Stimulated activated CD4-positive, alpha-beta T cell treated with anti-CD3 and anti-CD28 coated beads, Interleukin-12 subunit alpha, Interleukin-12 subunit beta, amount 100 ng/mL, for 4 hours (primary cell): ENCODE measurements around the gene TAF7.
A peak's percentile ranks its signal among the peaks of the same experiment; 100 is the strongest.
"Not testable (repeated sequence)": the region's sequence is repeated elsewhere in the genome, so short reads cannot be mapped to it uniquely, and the experiment has no call there.

Experiments
- DNase-seq: peaks from one replicate; pipeline ENCODE4 v3.0.0-alpha.2; 2020

Gene TAF7, protein sequence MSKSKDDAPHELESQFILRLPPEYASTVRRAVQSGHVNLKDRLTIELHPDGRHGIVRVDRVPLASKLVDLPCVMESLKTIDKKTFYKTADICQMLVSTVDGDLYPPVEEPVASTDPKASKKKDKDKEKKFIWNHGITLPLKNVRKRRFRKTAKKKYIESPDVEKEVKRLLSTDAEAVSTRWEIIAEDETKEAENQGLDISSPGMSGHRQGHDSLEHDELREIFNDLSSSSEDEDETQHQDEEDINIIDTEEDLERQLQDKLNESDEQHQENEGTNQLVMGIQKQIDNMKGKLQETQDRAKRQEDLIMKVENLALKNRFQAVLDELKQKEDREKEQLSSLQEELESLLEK

DNA sequence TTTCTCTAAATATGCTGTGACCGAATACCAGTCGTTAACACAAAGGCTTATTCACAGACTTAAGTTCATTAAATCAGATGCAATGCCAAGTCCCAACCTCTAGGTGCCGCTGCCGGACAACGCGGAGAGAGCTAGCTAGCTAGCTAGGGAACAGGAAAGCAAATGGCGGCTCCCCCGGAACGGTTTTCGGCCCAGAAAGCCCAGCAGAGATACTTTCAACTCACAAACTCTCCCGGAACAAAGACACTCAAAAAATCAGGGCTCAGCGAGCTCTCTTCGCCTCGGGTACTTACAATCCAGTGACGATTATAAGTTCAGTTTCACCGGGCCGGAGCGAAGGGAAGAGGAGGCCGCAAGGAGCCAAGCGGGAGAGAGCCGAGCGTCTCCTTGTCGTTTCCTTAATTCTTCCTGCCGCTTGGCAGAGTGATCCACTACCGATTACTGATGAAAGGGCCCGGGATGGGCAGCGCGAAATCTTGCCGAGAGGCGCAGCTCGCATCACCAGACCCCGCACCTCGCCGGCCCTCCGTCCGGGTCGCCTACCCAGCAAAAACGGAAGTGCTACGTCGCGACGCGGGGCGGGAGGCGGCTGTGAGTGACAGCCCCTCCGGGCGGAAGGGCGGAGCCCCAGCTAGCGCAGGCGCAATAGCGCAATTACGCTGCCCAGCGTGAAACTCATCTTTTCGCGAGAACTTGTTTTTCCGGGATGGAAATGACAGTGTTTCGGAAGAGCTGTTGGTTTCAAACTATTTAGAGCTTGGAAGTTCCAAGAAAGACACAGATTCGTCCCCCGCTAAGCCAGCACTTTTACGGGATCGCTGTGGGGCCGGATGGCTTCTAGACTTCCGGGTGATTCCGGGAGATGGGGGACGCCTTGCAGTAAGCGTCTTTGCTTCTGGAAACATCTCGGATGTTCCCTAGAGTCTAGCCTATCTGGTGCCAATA lies at the start of gene TAF7:
TAF7 (minus strand) TSS at position 560 of the 945 bp plus-strand sequence. CDS start 740 bp downstream, outside the sequence.
- peak; percentile 89 for DNase-seq

DNA sequence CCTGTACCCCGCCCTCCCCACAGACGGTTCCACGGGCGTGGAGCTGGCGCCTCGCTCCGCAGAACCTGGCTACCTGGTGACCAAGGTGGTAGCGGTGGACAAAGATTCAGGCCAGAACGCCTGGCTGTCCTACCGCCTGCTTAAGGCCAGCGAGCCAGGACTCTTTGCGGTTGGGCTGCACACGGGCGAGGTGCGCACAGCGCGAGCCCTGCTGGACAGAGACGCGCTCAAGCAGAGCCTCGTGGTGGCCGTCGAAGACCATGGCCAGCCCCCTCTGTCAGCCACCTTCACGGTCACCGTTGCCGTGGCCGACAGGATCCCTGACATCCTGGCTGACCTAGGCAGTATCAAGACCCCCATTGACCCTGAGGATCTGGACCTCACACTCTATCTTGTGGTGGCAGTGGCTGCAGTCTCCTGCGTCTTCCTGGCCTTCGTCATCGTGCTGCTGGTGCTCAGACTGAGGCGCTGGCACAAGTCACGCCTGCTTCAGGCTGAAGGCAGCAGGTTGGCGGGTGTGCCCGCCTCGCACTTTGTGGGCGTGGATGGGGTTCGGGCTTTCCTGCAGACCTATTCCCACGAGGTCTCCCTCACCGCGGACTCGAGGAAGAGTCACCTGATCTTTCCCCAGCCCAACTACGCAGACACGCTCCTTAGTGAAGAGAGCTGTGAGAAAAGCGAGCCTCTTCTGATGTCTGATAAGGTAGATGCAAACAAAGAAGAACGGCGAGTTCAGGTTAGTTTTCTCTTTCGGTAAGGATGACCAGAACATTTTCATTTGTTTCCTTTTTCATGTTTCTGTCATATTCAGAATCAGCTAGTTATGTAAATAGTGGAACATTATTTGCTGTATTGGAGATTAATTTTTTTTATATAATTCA lies 45.7 kb upstream of the TAF7 start:
- DNase-seq: no peak

DNA sequence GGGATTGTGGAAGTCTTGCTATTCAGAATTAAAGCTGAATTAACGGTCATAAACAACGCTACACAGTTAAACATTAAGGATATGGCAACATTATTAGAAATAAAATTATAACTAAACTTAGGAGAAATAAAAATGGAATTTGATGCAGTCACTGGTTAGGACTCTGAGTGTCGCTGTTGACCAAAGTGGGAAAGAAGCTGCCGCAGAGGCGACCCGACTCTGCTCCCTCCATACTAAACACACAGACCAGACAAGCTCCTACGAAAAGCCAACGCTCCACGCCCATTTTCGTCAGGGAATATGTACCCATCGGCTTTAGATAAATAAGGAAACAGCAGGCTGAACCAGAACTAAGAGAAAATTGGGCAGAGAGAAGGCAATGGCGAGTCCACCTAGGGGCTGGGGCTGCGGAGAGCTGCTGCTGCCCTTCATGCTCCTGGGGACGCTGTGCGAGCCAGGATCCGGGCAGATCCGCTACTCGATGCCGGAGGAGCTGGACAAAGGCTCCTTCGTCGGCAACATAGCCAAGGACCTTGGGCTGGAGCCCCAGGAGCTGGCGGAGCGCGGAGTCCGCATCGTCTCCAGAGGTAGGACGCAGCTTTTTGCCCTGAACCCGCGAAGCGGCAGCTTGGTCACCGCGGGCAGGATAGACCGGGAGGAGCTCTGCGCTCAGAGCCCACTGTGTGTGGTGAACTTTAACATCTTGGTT lies 43.5 kb upstream of the TAF7 start, which contains the start of gene PCDHGA5:
PCDHGA5 (plus strand) TSS at position 211 of the 709 bp plus-strand sequence; CDS start at position 380, 169 bp downstream.
- no peak for DNase-seq

DNA sequence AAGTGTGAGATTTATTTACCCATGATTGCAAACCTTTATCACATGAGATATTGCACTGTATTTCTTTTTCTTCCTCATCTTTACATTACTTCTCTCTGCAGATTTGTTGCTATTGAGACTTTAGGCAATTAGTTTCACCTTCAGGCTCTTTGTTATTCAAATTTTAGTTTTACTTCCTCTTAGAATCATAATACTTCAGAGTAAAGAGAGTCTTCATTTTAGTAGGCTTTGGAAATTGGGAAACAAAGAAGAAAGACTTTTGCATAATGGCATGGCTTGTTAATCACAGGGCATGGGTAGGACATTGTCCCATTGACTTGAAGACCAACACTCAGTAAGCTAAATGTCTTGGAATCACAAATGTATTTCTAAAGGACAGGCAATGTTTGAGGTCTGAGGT lies 42.1 kb upstream of the TAF7 start:
- no peak for DNase-seq

DNA sequence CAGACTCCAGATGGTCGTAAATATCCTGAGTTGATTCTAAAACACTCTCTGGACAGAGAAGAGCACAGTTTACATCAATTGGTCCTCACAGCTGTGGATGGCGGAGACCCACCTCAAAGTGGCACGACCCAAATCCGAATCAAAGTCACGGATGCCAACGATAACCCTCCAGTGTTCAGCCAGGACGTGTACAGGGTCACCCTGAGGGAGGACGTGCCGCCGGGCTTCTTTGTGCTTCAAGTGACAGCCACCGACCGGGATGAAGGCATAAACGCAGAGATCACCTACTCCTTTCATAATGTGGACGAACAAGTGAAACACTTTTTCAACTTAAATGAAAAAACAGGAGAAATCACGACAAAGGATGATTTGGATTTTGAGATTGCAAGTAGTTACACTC lies 40.1 kb upstream of the TAF7 start:
- no peak for DNase-seq

DNA sequence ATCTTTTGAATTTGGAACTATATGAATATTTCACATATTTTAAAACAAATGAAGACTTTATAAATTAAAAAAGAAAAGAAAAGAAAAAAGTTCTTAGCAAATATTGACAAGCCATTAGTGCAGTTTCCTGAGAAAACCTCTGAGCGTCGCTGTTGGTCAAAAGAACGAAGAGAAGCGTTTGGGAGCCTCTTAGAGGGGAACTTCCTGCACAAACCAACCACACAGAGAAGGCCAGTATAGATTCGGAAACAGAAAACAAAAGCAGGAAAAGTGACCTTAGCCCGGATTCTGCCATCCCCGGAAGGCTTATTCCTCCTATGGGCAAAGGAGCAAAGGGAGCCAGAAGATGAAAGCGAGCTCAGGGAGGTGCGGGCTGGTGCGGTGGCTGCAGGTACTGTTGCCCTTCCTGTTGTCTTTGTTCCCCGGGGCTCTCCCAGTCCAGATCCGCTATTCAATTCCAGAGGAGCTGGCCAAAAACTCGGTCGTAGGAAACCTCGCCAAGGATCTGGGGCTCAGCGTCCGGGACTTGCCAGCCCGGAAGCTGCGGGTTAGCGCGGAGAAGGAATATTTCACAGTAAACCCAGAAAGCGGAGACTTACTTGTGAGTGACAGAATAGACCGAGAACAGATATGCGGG lies 39.3 kb upstream of the TAF7 start, which contains the start of gene PCDHGB2:
PCDHGB2 (plus strand) TSS at position 205 of the 637 bp plus-strand sequence; CDS start at position 347, 142 bp downstream.
- DNase-seq: no peak

DNA sequence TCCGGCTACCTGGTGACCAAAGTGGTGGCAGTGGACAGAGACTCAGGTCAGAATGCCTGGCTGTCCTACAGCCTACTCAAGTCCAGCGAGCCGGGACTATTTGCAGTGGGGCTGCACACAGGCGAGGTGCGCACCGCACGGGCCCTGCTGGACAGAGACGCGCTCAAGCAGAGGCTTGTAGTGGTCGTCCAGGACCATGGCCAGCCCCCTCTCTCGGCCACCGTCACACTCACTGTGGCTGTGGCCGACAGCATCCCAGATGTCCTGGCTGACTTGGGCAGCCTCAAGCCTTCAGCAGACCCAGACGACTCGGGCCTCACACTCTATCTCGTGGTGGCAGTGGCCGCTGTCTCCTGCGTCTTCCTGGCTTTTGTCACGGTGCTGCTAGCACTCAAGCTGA lies 36.4 kb upstream of the TAF7 start:
- DNase-seq: no peak

DNA sequence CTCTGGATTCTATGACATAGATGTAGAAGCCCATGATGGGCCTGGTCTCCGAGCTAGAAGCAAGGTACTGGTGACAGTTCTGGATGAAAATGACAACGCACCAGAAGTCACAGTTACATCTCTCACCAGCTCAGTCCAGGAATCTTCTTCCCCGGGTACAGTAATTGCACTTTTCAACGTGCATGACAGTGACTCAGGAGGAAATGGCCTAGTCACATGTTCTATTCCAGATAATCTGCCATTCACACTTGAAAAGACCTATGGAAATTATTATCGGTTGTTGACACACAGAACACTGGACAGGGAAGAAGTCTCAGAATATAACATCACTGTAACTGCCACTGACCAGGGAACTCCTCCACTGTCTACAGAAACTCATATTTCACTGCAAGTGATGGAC lies 35.5 kb upstream of the TAF7 start:
- no peak for DNase-seq

DNA sequence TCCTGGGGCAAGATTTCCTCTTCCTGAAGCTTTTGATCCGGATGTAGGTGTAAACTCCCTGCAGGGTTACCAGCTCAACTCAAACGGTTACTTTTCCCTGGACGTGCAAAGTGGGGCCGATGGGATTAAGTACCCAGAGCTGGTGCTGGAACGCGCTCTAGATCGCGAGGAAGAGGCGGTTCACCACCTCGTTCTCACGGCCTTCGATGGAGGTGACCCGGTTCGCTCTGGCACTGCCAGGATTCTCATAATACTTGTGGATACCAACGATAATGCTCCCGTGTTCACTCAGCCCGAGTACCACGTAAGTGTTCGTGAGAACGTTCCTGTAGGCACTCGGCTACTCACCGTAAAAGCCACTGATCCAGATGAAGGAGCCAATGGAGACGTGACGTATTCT lies 35.1 kb upstream of the TAF7 start:
- DNase-seq: no peak

DNA sequence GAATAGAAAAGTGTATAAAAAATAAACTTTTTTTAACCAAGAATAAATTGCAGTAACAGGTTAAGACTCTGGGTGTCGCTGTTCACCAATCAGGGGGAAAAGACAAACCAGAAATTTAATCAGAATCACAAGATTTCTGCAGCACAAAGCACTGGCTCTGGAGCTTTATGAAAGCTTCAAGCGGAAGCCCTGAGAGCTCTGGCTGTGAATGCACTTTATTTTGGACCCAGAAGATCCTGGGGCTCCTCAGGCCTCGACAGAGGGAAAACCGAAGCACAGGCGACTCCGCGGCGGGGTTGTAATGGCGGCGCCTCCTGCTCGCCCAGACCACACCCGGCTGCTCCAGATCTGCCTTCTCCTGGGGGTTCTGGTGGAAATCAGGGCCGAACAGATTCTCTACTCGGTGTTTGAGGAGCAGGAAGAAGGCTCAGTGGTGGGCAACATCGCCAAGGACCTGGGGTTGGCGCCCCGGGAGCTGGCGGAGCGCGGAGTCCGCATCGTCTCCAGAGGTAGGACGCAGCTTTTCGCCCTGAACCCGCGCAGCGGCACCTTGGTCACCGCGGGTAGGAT lies 34.4 kb upstream of the TAF7 start, which contains the start of gene PCDHGA4:
PCDHGA4 (plus strand) TSS at position 122 of the 570 bp plus-strand sequence; CDS start at position 209, 87 bp downstream.
- DNase-seq: no peak

DNA sequence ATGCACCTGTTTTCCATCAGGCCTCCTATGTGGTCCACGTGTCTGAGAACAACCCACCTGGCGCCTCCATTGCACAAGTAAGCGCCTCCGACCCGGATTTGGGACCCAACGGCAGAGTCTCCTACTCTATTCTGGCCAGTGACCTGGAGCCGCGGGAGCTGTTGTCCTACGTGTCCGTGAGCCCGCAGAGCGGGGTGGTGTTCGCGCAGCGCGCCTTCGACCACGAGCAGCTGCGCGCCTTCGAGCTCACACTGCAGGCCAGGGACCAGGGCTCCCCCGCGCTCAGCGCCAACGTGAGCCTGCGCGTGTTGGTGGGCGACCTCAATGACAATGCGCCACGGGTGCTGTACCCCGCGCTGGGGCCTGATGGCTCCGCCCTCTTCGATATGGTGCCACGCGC lies 31.0 kb upstream of the TAF7 start:
- DNase-seq: no peak

DNA sequence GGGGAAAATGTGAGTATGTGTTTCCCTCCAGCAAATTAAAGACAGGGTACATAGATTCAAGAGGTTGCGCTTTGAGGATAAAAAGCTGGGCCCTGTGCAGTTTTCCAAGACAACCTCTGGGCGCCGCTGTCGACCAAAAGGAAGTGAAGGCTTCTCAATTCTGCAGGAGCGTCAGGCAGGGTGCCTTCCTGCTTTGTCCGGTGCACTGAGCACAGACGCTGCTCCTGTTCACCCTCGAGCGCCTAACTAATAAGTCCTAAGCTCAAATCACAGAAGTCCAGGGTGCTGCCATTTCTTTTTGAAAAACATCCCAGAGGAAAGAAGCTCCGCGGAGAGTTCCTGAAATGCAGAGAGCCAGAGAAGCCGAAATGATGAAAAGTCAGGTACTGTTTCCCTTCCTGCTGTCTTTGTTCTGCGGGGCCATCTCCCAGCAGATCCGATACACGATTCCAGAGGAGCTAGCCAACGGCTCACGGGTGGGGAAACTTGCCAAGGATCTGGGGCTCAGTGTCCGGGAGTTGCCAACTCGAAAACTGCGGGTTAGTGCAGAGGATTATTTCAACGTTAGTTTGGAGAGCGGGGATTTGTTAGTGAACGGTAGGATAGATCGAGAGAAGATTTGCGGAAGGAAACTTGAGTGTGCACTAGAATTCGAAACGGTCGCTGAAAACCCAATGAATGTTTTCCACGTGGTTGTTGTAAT lies 29.5 kb upstream of the TAF7 start, which contains the start of gene PCDHGB1:
PCDHGB1 (plus strand) TSS at position 183 of the 703 bp plus-strand sequence; CDS start at position 345, 162 bp downstream.
- DNase-seq: no peak

DNA sequence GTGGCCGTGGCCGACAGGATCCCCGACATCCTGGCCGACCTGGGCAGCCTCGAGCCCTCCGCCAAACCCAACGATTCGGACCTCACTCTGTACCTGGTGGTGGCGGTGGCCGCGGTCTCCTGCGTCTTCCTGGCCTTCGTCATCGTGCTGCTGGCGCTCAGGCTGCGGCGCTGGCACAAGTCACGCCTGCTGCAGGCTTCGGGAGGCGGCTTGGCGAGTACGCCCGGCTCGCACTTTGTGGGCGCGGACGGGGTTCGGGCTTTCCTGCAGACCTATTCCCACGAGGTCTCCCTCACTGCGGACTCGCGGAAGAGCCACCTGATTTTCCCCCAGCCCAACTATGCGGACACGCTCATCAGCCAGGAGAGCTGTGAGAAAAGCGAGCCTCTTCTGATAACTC lies 25.4 kb upstream of the TAF7 start:
- DNase-seq: not testable (repeated sequence)

DNA sequence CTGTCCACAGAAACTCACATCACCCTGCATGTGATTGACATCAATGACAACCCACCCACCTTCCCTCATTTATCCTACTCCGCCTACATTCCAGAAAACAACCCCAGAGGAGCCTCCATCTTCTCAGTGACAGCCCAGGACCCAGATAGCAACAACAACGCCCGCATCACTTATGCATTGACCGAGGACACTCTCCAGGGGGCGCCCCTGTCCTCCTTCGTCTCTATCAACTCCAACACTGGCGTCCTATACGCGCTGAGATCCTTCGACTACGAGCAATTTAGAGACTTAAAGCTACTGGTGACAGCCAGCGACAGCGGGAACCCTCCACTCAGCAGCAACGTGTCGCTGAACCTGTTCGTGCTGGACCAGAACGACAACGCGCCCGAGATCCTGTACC lies 24.7 kb upstream of the TAF7 start:
- DNase-seq: no peak

DNA sequence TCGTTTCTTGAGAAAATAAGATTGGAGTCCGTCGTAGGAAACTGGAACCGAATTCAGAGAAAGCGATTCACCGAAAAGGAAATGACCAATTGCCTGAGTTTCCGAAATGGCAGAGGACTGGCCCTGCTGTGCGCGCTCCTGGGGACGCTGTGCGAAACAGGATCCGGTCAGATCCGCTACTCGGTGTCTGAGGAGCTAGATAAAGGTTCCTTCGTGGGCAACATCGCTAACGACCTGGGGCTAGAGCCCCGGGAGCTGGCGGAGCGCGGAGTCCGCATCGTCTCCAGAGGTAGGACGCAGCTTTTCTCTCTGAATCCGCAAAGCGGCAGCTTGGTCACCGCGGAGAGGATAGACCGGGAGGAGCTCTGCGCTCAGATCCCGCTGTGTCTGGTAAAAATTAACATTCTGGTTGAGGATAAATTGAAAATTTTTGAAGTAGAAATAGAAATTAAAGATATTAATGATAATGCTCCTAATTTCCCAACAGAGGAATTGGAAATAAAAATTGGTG lies 23.4 kb upstream of the TAF7 start:
- no peak for DNase-seq

DNA sequence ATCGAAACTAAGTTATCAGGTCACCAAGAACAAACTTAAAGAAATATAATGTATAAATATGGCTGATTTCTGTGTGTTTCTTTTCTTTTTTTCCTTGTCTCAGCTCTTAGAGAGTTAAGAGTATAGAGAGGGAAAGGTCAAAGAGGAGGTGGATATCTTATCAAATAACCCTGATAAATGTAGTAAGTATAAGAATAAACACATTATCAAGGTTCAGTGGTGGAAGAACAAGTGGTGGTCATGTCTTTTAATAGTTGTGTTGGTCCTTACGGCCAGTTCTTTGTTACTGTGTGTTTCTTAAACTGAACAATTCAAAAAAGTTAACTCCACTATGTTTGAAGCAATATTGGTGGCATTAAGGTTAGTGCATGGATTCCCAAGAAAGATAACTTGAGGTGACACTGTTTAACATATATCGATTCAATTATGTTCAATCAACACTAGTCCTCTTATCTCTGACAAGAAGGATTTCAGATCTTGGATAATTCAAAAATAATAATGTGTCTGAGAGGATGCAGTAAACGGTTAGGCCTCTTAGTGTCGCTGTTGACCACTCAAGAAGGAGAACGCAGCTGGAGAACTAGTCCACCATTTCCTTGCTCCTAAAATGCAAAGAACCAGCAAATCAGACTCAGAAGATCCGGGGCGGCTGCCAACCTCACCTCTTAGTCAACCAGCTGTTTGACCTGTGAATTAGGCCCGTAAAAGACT lies 22.8 kb upstream of the TAF7 start, which contains the start of gene PCDHGA3:
PCDHGA3 (plus strand) TSS at position 588 of the 711 bp plus-strand sequence. CDS start 205 bp downstream, outside the sequence.
- DNase-seq: no peak

DNA sequence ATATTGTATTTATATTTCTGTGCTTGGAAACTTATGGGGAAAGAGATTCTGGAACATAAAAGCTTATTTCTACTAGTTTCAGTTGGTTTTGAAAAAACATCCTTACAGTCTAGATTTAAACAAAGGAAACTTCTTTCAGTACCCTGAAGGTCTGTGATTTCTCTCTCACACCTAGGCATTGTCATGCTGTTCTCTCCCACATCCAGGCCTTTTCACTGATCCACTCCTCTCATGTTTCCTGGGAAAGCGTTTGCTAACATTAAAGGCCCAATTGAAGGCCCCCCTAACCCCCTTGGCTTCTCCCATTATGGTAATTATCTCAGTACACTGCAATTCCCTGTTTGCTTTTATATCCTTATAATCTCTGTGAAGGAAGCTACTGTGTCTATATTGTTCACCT lies 22.2 kb upstream of the TAF7 start:
- DNase-seq: no peak

DNA sequence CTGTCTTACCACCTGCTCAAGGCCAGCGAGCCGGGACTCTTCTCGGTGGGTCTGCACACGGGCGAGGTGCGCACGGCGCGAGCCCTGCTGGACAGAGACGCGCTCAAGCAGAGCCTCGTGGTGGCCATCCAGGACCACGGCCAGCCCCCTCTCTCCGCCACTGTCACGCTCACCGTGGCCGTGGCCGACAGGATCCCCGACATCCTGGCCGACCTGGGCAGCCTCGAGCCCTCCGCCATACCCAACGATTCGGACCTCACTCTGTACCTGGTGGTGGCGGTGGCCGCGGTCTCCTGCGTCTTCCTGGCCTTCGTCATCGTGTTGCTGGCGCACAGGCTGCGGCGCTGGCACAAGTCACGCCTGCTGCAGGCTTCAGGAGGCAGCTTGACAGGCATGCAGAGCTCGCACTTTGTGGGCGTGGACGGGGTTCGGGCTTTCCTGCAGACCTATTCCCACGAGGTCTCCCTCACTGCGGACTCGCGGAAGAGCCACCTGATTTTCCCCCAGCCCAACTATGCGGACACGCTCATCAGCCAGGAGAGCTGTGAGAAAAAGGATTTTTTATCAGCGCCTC lies 20.3 kb upstream of the TAF7 start:
- not testable (repeated sequence) for DNase-seq
